ENCODE measurements around the gene CDH13. TPM values are rescaled to one million over a fixed set of nuclear protein-coding genes. Genes with fewer than 3 reads are reported as not detected.

The CDH13 gene
- total RNA-seq, 4 donors from 2014 or later = 3.4 to 14.8 (median 6.5) TPM

DNA sequence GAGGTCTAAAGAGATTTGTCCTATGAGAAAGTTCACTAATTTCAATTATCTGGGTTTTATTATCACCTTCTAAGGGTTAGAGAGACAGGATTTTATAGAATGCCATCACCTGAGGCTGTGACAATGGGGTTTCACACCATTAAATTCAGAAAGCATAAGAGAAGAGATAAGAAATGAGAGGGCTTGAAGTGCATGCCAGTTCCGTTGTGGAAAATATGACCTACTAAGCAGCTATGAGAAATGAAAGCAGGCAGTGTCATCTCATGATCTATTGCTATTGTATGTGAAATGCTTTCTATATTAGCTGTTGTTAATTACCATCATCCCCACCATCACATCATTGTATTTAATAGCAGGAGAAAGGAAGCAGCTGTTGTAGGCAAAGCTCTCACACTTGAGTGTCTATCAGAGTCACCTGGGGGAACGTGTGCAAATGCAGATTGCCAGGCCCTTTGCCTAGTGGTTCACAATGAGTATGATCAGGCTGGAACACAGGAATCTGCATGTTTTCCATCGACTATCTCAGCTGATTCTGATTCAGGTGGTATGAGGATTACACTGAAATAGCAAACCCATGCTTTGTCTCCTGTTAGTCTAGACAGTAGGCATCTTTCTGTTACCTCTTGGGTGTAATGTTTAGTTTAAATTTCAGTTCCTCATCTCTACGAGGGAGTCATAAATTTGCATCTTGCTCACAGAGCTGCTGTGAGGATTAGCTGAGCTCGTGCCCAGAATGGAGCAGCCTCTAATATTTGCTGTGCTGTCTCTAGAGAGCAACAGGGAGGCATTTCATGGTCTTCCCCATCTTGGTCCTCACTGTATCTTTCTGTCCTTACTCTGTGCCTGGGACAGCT lies 256.4 kb downstream of the CDH13 start:
- H3K27me3 ChIP-seq = no peaks in the 10 kb centered on the region
- WGBS, 2 donors = 60 to 65% methylated on average over 5 of the region's 5 CpGs
- intact Hi-C loops (cut with DNase I) = no loop called here
- H3K4me1 ChIP-seq = peaks cover 0 to 1% of the 10 kb centered on the region in 2 donors
- DNase-seq = no peak
- TF ChIP-seq, protein P1, sequence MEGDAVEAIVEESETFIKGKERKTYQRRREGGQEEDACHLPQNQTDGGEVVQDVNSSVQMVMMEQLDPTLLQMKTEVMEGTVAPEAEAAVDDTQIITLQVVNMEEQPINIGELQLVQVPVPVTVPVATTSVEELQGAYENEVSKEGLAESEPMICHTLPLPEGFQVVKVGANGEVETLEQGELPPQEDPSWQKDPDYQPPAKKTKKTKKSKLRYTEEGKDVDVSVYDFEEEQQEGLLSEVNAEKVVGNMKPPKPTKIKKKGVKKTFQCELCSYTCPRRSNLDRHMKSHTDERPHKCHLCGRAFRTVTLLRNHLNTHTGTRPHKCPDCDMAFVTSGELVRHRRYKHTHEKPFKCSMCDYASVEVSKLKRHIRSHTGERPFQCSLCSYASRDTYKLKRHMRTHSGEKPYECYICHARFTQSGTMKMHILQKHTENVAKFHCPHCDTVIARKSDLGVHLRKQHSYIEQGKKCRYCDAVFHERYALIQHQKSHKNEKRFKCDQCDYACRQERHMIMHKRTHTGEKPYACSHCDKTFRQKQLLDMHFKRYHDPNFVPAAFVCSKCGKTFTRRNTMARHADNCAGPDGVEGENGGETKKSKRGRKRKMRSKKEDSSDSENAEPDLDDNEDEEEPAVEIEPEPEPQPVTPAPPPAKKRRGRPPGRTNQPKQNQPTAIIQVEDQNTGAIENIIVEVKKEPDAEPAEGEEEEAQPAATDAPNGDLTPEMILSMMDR (IDR thresholded peaks at IDR 0.05) = no peak
- no peaks in the 10 kb centered on the region for H3K36me3 ChIP-seq
- no peaks in the 10 kb centered on the region for H3K9me3 ChIP-seq
- no peak overlapping the region for H3K27ac ChIP-seq
- H3K4me3 ChIP-seq (replicated peaks in 1 of 3) = no peak overlapping the region

DNA sequence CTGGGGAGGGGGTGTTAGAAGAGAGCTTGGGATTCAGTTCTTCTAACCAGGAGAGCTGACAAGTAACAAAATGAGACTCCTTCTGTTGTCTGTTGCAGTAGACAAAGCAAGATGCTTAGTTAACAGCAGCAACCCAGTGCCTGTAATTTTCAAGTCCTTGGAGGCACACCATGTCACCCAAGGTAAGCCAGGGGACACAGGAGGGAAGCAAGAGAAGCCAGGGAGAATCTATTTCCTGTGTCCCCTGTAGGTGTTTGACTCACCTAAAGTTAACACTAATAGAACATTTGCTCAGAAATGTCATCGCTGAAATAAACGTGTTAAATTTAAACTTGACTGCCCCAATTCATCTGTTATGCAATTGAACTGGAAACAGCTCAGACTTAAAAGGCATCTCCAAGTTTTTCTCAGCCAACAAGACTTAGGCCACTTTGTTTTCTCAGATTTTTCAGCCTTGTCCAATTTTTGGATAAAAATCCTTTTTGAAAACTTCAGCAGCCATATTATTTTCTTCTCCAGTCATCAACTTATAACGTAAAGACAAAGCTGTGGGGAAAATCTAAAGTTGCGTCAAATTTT lies 257.6 kb downstream of the CDH13 start:
- Histone ChIP-seq H3K9me3 (no peaks in the 10 kb centered on the region), H3K4me3 (replicated peaks in 1 of 3) (no peak overlapping the region), H3K36me3 (no peaks in the 10 kb centered on the region), H3K27ac (no peak overlapping the region), H3K27me3 (no peaks in the 10 kb centered on the region), H3K4me1 (peaks cover 0 to 10% of the 10 kb centered on the region in 2 donors)
- WGBS, 2 donors = 85 to 88% methylated on average over 4 of the region's 4 CpGs
- intact Hi-C loops (cut with DNase I) = no loop called here
- TF ChIP-seq, protein P1 (IDR thresholded peaks at IDR 0.05) = no peak
- TF ChIP-seq POLR2A (IDR thresholded peaks at IDR 0.05) = no peak
- DNase-seq = no peak

DNA sequence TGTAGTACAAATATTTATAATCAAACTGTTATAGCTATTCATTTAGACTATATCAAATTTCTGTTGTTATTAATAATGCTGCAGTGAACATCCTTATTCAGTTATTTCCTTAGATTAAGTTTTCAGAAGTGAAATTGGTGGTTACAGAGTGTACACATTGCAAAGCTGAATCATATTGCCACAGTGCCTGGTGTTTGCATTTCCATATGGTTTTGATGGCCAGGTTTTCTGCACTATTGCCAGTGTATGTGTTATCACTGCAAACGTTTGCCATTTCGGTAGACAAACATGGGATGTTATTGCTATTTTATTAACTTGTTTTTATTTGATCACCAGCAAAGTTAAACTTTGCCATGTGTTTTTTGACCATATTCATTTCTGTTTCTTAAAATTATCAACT lies 259.4 kb downstream of the CDH13 start:
- Histone ChIP-seq H3K36me3 (no peaks in the 10 kb centered on the region), H3K4me3 (replicated peaks in 1 of 3) (no peak overlapping the region), H3K9me3 (no peaks in the 10 kb centered on the region), H3K27me3 (no peaks in the 10 kb centered on the region), H3K27ac (no peak overlapping the region), H3K4me1 (peaks cover 0 to 10% of the 10 kb centered on the region in 2 donors)
- TF ChIP-seq, protein P1 (IDR thresholded peaks at IDR 0.05) = no peak
- TF ChIP-seq POLR2A (IDR thresholded peaks at IDR 0.05) = no peak
- WGBS, 2 donors = 70 to 89% methylated on average over 2 of the region's 2 CpGs
- intact Hi-C loops (cut with DNase I) = no loop called here
- DNase-seq = no peak

DNA sequence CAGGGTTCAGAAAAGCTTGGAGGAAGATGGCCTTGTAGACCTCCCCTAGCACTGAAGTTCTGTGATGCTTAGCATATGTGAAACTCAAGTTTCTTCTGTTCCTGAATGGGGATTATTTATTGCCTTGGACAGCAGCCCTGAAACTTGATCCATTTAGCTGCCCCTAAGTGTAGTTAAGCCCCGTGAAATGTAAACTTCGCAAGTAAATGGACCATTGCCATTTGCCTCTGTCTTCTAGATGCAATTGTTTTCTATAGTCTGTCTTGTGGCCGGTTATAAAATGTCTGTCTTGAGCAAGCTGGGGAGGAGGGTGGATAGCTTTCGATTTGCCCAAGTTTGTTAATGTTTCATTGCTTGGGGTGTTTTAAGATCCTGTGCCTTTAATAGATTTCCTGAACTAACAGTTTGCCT lies 261.8 kb downstream of the CDH13 start:
- 18 to 28% methylated on average over 4 of the region's 4 CpGs for WGBS, 2 donors
- Histone ChIP-seq H3K27ac (no peak overlapping the region), H3K4me1 (peaks cover 0 to 10% of the 10 kb centered on the region in 2 donors), H3K9me3 (no peaks in the 10 kb centered on the region), H3K36me3 (no peaks in the 10 kb centered on the region), H3K4me3 (replicated peaks in 1 of 3) (no peak overlapping the region), H3K27me3 (no peaks in the 10 kb centered on the region)
- no peak for DNase-seq
- intact Hi-C loops (cut with DNase I) = no loop called here
- TF ChIP-seq, protein P1 (IDR thresholded peaks at IDR 0.05) = no peak
- TF ChIP-seq POLR2A (IDR thresholded peaks at IDR 0.05) = no peak

DNA sequence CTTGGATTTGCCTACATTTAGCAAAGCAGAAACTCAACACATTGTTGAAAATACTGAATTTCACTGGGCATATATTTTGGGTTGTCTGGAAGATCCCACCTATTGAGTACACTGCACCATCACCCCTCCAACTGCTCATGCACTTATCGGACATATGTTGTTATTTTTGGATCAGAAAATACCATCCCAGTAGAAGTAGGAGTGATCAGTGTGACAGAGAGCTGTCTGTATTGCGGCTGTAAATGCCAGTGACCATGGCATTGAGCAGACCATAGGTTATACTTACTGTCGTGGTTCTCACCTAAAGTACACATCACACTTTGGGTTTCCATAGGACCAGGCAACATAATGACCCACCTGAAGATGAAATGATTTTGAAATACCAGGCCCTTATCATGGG lies 264.7 kb downstream of the CDH13 start:
- Histone ChIP-seq H3K9me3 (no peaks in the 10 kb centered on the region), H3K4me3 (replicated peaks in 1 of 3) (no peak overlapping the region), H3K27me3 (no peaks in the 10 kb centered on the region), H3K27ac (no peak overlapping the region), H3K36me3 (no peaks in the 10 kb centered on the region), H3K4me1 (peaks cover 0 to 10% of the 10 kb centered on the region in 2 donors)
- DNase-seq = no peak
- intact Hi-C loops (cut with DNase I) = no loop called here
- WGBS, 2 donors = 86 to 89% methylated on average over 3 of the region's 3 CpGs
- TF ChIP-seq, protein P1 (IDR thresholded peaks at IDR 0.05) = no peak
- TF ChIP-seq POLR2A (IDR thresholded peaks at IDR 0.05) = no peak

All from thyroid gland (tissue), 4 donors.